OCI-LY1 (cell line): ENCODE data around the gene RFC1.

Experiments used
- EZH2 ChIP-seq: fragments of 200-600 bp; sonication (generic), shearing (Covaris generic); IDR thresholded peaks from 2 replicates; pipeline ENCODE4 v1.8.0; 2017; ENCODE audit warnings: borderline replicate concordance, mixed run types, mild to moderate bottlenecking, antibody characterized with exemption, low read length, moderate library complexity, mixed read lengths
- TF ChIP-seq, protein P1 (sequence below): fragments of 200-600 bp; sonication (generic), shearing (Covaris generic); IDR thresholded peaks from 2 replicates; pipeline ENCODE4 v1.5.1; 2017; ENCODE audit warnings: mild to moderate bottlenecking, antibody characterized with exemption, low read length, moderate library complexity, mixed read lengths

DNA sequence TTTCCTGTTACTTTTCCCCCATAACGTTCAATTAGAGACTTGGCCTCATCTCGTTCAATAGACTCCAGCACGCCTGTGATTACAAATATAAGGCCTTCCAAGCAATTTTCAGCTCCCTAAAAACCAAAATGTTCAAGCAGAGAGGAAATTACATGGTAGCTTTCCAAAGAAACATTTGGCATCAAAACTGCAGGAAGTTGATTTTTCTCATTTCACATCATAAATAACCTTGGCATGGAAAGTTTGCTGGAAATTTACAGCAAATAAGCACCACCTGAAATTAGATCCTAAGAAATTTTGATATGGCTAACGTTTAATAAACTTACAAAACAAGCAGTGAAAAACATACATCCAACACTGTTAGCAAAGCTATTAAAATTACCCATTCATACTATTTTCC lies 53.3 kb downstream of the RFC1 start:
- TF ChIP-seq, protein P1, sequence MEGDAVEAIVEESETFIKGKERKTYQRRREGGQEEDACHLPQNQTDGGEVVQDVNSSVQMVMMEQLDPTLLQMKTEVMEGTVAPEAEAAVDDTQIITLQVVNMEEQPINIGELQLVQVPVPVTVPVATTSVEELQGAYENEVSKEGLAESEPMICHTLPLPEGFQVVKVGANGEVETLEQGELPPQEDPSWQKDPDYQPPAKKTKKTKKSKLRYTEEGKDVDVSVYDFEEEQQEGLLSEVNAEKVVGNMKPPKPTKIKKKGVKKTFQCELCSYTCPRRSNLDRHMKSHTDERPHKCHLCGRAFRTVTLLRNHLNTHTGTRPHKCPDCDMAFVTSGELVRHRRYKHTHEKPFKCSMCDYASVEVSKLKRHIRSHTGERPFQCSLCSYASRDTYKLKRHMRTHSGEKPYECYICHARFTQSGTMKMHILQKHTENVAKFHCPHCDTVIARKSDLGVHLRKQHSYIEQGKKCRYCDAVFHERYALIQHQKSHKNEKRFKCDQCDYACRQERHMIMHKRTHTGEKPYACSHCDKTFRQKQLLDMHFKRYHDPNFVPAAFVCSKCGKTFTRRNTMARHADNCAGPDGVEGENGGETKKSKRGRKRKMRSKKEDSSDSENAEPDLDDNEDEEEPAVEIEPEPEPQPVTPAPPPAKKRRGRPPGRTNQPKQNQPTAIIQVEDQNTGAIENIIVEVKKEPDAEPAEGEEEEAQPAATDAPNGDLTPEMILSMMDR = no peak
- TF ChIP-seq EZH2 = no peak
